HepG2 (cell line): Measurements from ENCODE around the gene TTC28. TPM values are rescaled to one million over a fixed set of nuclear protein-coding genes. Genes with fewer than 3 reads are reported as not detected.
A peak's percentile ranks its signal among the peaks of the same experiment; 100 is the strongest.

ENCODE experiments used
- ATF7 ChIP-seq, 2 experiments: fragments of 450-650 bp in 1 of 2; sonication (generic) in 1 of 2; formaldehyde crosslinking in 1 of 2; IDR thresholded peaks; 2 replicates each; pipeline versions ENCODE4 v1.4.0 to v1.6.1; 2016 to 2020; ENCODE audit warnings: antibody characterized with exemption in 1 of 2, mild to moderate bottlenecking in 1 of 2, missing genetic modification reagents in 1 of 2
- CEBPG ChIP-seq: IDR thresholded peaks from 2 replicates; pipeline ENCODE4 v1.6.1; 2016
- HIVEP1 ChIP-seq: sonication (generic); formaldehyde crosslinking; IDR thresholded peaks from 2 replicates; pipeline ENCODE4 v1.4.0; 2020; ENCODE audit warnings: mild to moderate bottlenecking, missing genetic modification reagents
- THAP7 ChIP-seq: sonication (generic); formaldehyde crosslinking; IDR thresholded peaks from 2 replicates; pipeline ENCODE4 v1.8.1; 2023; ENCODE audit warnings: mild to moderate bottlenecking, missing genetic modification reagents
- ZNF709 ChIP-seq: sonication (generic); formaldehyde crosslinking; IDR thresholded peaks from 2 replicates; pipeline ENCODE4 v1.5.0; 2020; ENCODE audit warnings: mild to moderate bottlenecking, missing genetic modification reagents
- ZXDC ChIP-seq: sonication (generic); formaldehyde crosslinking; IDR thresholded peaks from 2 replicates; pipeline ENCODE4 v1.5.0; 2020; ENCODE audit warnings: mild to moderate bottlenecking, missing genetic modification reagents
- polyA plus RNA-seq, 8 experiments: library from polyadenylated mRNA; depleted of rRNA in 3 of 8; stranded (reverse) in 7 of 8; unstranded in 1 of 8; fragments of >200 nt; fragmentation: Illumina TruSeq in 4 of 8; extraction: Trizol in 4 of 8; gene quantifications; 2 replicates each; pipeline versions ENCODE4 v1.2.1 to v1.2.3, GENCODE V29; 2011 to 2016; ENCODE audit warnings: low read depth in 4 of 8, missing spikeins in 1 of 8, mixed read lengths in 1 of 8; ENCODE audit not compliant: insufficient read depth in 1 of 8
- total RNA-seq, 5 experiments: library from RNA; depleted of rRNA; stranded (reverse); fragments of >200 nt; fragmentation: Illumina TruSeq; extraction: Trizol; gene quantifications; 2 replicates each; pipeline ENCODE4 v1.2.3, GENCODE V29; 2016; ENCODE audit warnings: low read depth in 1 of 5
- TF ChIP-seq, protein P1 (sequence below): IDR thresholded peaks from 2 replicates; pipeline ENCODE4 v1.6.1; 2016

TTC28 gene
- total and polyA plus RNA-seq, 2 of the 13 experiments (the other 11 are each of a cell fraction or from before 2014, with no cell fraction given), result 4.2 to 13.1 TPM

- TF ChIP-seq ZXDC (CRISPR knock-in tag) (no peak), HIVEP1 (CRISPR knock-in tag) (no peak), THAP7 (CRISPR knock-in tag) (no peak), ZNF709 (CRISPR knock-in tag) (no peak), ATF7 (IDR thresholded peaks at IDR 0.05) (peak; percentile 27; the same call in 1 of the 2 replicates), ATF7 (CRISPR knock-in tag; IDR thresholded peaks at IDR 0.05) (no peak), CEBPG (CRISPR knock-in tag) (peak; percentile 69; the same call in 1 of the 2 replicates)
- TF ChIP-seq, protein P1, sequence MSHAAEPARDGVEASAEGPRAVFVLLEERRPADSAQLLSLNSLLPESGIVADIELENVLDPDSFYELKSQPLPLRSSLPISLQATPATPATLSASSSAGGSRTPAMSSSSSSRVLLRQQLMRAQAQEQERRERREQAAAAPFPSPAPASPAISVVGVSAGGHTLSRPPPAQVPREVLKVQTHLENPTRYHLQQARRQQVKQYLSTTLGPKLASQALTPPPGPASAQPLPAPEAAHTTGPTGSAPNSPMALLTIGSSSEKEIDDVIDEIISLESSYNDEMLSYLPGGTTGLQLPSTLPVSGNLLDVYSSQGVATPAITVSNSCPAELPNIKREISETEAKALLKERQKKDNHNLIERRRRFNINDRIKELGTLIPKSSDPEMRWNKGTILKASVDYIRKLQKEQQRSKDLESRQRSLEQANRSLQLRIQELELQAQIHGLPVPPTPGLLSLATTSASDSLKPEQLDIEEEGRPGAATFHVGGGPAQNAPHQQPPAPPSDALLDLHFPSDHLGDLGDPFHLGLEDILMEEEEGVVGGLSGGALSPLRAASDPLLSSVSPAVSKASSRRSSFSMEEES (CRISPR knock-in tag), result no peak
Measured at GRCh38 chr22:28629420-28630176, 50.0 kb downstream of the TTC28 start (continued).
